NCI-H2081 treated with DMSO at 0.1 percent for 48 hours (cell line): ENCODE results near the gene SPEN.
A peak's percentile ranks its signal among the peaks of the same experiment; 100 is the strongest.

Source experiments
- DNase-seq: peaks from one replicate; lab custom pipeline; 2025; lab: John Stamatoyannopoulos, UW

The SPEN gene

DNA sequence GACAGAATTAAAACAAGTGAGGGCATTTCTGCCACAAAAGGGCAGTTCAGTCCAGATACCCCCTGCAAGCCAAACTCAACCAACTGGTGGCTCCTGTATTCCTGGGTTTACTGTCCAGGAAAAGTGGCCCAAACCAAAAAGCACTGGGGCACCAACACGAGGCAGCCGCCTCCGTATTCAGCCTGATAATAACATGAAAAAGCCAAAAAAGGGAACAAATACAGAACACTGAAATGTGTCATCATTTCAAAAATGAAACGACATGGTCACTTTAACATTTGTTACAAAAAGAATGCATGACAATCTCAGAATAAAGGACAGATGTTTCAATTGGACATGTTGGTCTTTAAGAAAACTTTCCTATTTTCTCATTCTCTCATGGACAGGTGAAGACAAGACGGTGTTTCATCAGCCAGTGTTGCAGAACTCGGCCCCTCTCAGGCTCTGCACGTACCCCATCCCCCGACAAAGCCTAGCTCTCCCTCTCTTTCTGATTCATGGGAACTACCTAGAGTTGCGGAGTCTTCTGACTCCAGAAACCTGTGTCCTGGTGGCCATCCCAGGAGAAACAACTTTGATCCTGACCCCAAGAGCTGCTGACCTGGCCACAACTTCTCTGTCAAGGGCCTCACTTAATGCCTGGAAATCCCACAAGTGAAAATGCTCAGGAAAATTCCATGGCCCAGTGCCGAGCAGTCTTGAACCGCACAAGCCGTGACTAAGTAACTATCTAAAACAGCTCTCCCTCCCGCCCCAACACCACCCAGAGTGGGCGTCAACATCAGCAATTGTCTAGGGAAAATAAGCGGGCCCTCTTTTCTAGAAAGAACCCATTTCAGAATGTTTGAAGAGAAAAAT is 101.3 kb downstream of the SPEN start:
- no peak for DNase-seq

GRCh38 chr1:15949453-15950245 is 102.1 kb downstream of the SPEN start:
- DNase-seq: no peak

DNA sequence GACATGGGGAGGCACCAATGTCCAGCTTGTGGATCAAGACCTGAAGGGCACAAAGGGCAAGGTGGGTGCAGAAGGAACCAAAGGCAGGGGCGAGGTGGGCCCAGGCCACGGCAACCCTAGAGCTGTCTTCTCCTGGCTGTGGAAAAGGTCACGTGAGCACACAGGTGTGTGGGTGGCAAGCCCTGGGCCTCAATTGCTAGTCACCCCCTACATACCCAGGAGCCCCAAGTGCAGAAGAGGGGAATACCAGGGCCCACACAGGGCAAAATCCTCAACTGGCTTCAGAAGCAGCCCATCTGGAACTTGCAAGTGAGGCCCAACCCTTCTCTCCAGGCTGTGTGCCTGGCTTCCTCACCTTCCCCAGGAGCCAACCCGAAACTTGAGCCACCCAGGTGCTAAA is 102.8 kb downstream of the SPEN start:
- DNase-seq: no peak

DNA sequence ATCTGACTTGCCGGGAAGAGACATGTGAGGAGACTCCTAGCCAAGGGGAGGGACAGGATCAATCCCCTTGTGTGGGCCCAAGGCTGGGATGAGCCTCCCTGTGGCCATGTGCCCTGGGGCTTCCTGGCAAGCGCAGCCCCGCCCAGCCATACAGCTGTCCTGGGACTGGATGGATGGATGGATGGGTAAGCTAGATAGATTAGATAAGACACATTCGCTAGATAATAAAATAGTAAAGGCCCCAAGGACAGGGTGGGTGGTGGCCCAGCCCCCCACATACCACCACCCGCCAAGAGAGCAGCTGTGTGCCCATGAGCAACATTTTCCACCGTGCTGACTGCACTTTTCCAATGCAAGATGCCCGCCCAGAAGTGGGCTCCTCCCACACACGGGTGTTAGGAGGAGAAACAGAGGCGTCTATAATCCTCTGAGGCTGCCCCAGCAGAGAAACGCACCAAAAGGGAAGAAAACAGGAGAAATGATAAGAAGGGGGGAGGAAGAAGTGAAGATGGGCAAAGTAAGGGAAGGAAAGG is 103.3 kb downstream of the SPEN start:
- no peak for DNase-seq

DNA sequence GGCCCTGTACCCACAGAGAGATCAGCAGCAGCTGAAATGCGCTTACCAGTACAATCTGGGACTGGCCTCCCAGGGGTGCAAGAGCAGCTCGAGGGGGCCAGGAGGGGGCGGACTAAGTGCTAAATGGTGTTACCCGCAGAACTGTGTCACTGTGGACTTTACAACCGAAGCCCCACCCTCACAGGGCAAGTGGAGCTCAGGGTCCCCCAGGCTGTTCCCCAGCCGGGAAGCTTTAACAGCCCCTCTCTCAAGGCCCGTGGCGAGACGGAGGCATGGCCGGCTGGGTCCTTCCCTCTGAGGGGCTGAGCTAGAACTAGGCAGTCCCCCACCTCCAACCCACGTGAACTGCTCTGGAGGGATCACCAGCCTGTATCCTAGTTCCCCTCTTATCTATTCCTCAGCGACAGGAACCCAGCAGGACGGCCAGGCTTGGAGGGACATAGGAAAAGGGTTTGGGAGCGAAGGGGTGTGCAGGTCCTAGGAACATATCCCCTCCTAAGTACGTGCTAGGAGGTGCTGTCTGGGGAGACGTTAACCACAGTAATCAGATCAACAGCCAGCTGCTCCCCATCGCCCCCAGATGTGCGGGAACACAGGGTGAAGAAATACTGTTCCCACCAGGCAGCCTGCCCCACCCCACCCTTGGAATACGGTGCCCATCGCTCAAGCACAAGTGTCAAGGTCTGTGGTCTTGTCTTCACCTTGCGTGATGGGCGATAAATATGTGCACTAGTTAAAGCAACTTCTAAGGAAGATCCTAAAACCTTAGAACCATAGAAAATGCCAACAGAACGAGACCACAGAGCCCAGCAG is 104.0 kb downstream of the SPEN start:
- no peak for DNase-seq

- DNase-seq: no peak
Observed at GRCh38 chr1:15952317-15953258, 105.1 kb downstream of the SPEN start.

DNA sequence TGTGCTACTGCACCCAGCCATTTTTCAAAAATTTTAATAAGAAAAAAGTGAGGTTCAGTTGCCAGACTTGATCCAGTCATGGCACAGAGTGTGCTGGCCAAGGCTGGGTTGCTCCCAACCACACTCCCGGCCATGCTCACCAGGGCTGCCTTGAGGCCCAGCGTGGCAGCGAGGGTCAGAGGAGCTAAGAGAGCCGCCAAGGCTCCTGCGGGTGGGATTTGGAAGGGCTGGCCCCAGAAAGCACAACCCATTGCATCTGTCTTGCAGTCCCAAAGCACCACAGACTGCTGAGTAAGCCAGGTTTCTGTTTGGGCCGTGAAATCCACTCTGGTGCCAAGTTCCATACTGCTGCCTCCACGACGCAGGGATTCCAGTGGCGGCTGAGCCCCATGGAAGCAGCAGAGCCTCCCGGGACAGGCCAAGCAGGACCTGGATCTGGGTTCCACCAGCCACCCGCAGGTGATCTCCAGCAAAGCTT is 105.8 kb downstream of the SPEN start:
- no peak for DNase-seq

DNA sequence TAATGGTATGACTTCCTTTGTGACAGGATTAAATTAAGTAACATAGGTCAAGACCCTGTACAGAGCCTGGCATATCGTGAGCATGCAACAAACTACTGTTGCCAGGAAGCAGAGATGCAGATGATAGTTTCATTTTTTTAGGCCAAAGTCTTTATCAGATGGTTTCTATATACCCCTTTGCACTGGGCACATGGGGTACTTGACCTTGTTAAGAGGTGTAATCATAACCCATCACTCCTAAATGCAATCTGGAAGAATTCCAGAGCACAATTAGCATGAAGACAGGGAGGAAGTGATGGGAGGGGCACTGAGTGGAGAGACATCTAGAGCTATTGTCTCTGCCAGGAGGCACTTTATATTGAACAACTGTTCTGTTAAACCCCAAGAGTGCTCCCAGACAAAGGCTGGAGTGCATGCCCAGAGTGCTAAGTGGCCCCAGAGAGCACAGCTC is 106.3 kb downstream of the SPEN start:
- DNase-seq: peak; percentile 97

DNA sequence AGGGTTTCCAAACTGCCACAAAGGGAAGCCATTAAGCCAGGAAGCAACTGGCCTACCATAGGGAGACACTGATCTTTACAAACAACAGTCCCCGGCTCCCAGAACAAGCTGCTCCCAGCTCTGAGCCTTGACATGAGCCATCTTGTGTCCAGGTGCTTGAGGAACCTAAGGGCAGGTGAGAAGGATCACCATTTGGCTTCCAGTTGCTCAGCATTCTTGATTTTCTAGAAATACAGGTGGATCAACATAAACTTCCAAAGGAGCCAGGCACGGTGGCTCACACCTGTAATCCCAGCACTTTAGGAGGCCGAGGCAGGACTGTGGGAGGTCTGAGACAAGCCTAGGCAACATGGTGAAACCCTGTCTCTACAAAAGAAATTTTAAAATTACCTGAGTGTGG is 106.8 kb downstream of the SPEN start:
- DNase-seq: no peak

DNA sequence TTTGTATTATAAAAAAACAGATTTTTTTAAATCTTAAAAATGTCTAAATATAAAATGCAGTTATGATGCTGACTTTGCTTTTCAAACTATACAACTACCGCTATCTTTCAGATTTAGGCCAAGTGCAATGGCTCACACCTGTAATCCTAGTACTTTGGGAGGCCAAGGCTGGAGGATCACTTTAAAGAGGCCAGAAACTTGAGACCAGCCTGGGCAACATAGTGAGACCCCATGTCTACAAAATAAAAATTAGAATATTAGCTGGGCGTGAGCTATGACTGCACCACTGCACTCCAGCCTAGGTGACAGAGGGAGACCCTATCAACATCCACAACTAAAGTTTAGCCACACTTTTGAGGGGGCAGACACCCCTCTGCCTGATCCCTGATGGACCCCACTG is 108.0 kb downstream of the SPEN start:
- no peak for DNase-seq

- DNase-seq: no peak
Observed at GRCh38 chr1:15956150-15956549, 108.6 kb downstream of the SPEN start.

DNA sequence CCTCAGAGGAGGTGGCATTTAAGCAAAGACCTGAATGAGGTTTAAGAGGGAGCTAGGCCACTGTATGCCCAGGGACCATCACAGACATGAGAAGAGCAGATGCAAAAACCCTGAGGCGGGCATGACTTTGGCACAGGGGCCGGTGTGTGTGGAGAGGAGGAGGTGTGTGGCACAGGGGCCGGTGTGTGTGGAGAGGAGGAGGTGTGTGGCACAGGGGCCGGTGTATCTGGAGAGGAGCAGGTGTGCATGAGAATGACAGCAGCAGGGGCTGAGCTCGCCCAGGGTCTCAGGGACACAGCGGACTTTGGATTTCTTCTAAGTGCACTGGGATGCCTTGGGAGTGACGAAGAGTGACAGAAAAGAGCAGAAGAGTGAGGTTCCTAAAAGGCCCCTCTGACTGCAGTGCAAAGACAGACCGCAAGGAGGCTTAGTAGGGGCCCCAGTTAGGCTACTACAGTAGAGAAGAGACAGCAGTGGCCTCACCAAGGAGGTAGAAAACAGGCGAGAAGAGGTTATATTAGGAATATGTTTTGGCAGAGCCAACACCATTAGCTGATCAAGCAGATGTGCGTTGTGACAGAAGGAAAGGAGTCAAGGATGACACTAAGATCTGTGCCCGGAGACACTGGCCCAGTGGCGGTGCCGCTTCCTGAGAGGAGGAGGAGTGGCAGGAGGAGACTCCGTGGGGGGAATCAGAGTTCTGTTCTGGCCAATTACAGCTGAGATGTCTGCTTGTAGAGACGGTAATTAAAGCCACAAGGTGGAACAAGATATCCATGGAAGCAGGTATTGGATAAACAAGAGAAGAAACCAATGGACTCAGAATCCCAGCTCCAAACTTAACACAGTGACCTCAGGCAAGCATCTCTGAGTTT is 110.0 kb downstream of the SPEN start:
- no peak for DNase-seq

- DNase-seq: no peak
Observed at GRCh38 chr1:15958111-15958510, 110.6 kb downstream of the SPEN start.

GRCh38 chr1:15958793-15959192 is 111.3 kb downstream of the SPEN start:
- DNase-seq: no peak

GRCh38 chr1:15959424-15959823 is 111.9 kb downstream of the SPEN start:
- no peak for DNase-seq

DNA sequence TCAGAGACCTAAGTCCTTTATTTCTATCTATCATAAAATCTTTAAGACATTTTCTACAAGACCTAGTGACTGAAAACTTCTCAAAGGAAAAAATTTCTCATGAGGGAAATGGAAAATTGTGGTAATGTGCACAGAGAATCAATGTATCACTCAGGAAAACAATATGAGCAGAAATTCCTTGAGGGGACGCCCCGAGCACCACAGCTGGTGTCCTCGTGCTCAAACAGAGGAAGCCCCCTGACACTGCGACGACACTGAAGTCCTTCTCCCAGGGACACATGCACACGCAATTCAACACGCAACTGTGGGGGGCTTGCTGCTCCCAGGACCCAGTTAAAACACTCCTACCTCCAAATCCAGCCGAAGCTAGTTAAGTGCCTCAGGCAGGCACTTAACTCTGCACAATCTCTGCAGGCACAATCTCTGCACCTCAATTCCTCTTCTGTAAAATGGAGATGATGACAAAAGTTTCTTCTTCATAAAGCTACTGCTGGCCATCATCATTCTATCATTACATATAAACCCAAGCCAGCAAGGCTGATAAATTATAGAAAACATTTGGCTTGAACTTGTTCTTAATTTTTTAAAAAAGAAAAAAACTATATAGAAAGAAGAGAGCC is 112.4 kb downstream of the SPEN start:
- DNase-seq: no peak

GRCh38 chr1:15960808-15961207 is 113.3 kb downstream of the SPEN start:
- no peak for DNase-seq

DNA sequence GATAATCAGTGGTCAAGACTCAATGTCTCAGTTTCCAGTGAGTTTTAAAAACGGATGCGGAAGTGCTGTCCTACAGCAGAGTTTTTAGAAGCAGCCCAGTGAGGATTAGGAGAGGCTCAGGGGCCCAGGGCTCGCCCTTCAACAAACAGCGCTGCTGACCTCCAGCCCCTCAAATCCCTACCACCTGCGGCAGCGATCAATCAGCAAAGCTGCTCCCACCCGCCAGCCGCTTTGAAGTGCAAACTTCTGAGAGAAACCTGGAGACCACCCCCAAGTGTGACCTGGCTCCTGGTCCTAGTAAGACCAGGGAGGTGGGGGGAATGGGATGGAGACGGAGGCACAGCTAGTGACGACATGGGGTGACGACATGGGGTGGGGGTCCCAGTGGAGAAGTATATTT is 114.0 kb downstream of the SPEN start:
- no peak for DNase-seq

GRCh38 chr1:15962176-15962575 is 114.7 kb downstream of the SPEN start:
- DNase-seq: no peak
